ENCODE measurements around the gene IFITM5.
"Not testable (repeated sequence)": the region's sequence is repeated elsewhere in the genome, so short reads cannot be mapped to it uniquely, and the experiment has no call there.

Gene IFITM5

DNA sequence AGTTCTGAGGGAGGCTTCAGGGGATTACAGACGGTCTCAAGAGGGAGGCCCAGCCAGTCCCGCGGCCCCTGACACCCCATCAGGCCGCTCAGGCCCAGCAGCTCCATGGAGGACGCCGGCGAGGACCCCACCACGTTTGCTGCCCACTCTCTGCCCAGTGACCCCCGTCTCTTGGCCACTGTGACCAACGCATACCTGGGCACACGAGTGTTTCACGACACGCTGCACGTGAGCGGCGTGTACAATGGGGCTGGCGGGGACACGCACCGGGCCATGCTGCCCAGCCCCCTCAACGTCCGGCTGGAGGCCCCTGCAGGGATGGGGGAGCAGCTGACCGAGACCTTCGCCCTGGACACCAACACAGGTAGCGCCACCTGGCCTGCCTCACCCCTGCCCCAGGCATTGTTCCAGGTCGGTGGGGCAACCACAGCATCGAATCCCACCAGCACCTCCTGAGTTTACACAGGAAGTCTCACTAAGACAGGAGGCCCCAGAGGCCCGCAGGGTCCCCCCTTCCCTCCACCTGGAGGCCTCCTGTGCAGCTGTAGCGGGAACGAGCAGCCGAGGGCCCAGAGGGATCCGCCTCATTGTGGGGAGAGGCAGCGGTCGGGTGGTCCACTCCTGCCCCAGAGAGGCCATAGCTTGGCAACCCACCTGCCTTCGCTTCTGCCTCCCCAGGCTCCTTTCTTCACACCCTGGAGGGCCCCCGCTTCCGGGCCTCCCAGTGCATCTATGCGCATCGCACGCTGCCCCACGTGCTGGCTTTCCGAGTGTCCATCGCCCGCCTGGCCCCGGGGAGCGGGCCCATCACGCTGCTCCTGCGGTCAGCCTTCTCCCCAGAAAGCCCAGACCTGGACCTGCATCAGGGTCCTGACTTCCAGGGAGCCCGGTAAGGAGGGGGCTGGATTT is 9.4 kb downstream of the IFITM5 start:
- no peak for ATAC-seq
- no peak for TF ChIP-seq PPARA (CRISPR knock-in tag; IDR thresholded peaks at IDR 0.05; ENCODE audit: borderline replicate concordance)

DNA sequence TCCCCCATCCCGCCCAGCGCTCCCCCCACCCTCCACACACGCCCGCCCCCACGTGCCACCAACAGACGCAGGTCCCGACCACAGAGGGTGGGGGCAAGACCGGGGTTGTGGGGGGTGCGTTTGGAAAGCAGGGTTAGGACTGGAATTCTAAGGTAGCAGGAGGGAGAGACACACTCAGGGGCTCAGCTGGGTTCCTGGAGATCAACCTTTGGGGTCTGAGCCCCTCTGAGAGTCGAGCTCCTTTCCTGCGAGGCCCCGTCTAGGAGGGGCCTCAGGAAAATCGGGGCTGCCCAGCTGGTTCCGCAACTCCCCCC is 10.0 kb downstream of the IFITM5 start:
- ATAC-seq, result no peak
- TF ChIP-seq RARB (CRISPR knock-in tag; IDR thresholded peaks at IDR 0.05) (no peak), ZFP30 (CRISPR knock-in tag; IDR thresholded peaks at IDR 0.05) (no peak)

DNA sequence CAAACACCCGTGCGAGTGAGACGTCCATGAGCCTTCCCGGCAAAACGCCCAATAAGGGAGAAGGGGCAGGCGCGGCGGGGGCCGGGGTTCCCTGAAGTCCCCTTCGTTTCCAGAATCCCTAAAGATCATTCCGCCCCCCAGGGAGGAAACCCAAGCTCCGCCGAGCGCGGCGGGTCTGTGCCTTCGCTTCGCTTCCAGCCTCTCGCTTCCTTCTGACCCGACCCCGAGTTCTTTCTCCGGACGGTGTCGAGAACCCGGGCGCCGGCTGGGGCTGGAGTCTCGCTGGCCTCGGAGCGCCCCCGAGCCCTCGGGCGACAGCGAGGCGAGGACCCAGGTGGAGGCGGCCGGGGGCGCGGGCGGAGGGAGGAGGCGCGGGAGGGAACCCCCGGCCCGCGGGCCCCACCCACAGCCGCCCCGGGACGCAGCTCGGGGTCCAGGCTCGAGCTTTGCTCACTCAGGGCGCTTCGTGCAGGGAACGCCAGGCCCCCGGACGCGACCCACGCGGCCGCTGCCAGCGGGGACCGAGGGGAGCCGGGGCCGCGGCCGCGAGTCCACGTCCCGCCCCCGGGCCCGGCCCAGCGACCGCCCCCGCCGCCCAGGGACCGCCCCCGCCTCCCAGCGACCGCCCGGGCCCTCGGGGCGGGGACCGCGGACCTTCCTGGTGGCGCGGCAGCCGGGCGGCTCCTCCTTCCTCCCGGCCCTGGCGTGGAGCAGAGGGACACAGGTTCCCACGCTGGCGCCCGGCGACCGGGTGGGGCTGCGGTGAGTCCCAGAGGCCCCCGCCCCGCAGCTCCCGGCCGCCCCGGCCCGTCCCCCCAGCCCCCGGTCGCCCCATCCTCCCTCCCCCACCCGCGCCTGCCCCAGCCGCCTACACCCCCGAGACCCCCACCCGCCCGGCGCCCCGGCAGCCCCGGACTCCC is 10.6 kb downstream of the IFITM5 start, which contains the start of gene PGGHG:
TSS of gene PGGHG (plus strand) at position 649 of the 920 bp plus-strand sequence. CDS start 691 bp downstream, outside the sequence.
- peak; percentile 61 for ATAC-seq
- no peak for TF ChIP-seq ZNF70 (CRISPR knock-in tag; IDR thresholded peaks at IDR 0.05)
- TF ChIP-seq ZNF565 (CRISPR knock-in tag; conservative IDR thresholded peaks at IDR 0.05; ENCODE audit: low read depth), result no peak
- TF ChIP-seq, protein P1, sequence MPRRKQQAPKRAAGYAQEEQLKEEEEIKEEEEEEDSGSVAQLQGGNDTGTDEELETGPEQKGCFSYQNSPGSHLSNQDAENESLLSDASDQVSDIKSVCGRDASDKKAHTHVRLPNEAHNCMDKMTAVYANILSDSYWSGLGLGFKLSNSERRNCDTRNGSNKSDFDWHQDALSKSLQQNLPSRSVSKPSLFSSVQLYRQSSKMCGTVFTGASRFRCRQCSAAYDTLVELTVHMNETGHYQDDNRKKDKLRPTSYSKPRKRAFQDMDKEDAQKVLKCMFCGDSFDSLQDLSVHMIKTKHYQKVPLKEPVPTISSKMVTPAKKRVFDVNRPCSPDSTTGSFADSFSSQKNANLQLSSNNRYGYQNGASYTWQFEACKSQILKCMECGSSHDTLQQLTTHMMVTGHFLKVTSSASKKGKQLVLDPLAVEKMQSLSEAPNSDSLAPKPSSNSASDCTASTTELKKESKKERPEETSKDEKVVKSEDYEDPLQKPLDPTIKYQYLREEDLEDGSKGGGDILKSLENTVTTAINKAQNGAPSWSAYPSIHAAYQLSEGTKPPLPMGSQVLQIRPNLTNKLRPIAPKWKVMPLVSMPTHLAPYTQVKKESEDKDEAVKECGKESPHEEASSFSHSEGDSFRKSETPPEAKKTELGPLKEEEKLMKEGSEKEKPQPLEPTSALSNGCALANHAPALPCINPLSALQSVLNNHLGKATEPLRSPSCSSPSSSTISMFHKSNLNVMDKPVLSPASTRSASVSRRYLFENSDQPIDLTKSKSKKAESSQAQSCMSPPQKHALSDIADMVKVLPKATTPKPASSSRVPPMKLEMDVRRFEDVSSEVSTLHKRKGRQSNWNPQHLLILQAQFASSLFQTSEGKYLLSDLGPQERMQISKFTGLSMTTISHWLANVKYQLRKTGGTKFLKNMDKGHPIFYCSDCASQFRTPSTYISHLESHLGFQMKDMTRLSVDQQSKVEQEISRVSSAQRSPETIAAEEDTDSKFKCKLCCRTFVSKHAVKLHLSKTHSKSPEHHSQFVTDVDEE (CRISPR knock-in tag; IDR thresholded peaks at IDR 0.05), result no peak
- TF ChIP-seq TOX (CRISPR knock-in tag; IDR thresholded peaks at IDR 0.05; ENCODE audit: borderline replicate concordance), result no peak
- no peak for TF ChIP-seq ZFP30 (CRISPR knock-in tag; IDR thresholded peaks at IDR 0.05)
- no peak for TF ChIP-seq RARB (CRISPR knock-in tag; IDR thresholded peaks at IDR 0.05)
- TF ChIP-seq TCF4 (CRISPR knock-in tag; IDR thresholded peaks at IDR 0.05; ENCODE audit: borderline replicate concordance), result no peak
- no peak for TF ChIP-seq ZFP3 (CRISPR knock-in tag; IDR thresholded peaks at IDR 0.05)
- no peak for TF ChIP-seq ESRRG (CRISPR knock-in tag; IDR thresholded peaks at IDR 0.05)

DNA sequence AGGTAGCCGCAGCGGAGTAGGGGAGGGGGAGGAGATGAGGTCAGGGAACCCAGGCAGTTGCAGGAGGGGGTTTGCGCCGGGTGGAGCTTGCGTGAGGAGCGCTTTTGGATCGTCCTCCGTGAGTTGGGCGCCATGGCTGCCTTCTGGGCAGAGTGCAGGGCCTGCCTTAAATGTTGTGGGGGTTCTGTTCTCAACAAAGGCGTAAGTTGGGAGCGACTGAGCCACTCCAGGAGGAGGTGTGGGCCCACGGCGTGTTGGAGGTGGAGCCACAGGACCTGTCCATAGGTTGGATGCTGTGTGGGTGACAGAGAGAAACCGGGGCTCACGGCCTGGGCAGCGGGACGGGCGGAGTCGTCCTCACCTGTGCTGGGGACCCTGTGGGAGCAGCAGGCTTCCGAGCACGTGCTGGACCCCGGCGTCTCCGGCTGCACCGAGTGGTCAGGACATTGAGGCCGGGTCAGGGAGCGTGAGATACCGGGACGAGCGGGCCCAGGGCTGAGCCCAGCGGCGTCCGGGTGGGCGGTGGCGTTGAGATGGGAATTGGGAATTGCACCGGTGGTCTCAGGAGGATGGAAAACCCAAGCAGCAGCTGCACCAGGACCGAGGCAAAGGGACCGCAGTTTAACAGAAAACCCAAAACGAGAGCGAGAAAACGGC is 11.4 kb downstream of the IFITM5 start:
- TF ChIP-seq GLIS3 (CRISPR knock-in tag; IDR thresholded peaks at IDR 0.05) (no peak), ZFP3 (CRISPR knock-in tag; IDR thresholded peaks at IDR 0.05) (no peak), CSDC2 (CRISPR knock-in tag; IDR thresholded peaks at IDR 0.05) (no peak)
- peak; percentile 29 for ATAC-seq

DNA sequence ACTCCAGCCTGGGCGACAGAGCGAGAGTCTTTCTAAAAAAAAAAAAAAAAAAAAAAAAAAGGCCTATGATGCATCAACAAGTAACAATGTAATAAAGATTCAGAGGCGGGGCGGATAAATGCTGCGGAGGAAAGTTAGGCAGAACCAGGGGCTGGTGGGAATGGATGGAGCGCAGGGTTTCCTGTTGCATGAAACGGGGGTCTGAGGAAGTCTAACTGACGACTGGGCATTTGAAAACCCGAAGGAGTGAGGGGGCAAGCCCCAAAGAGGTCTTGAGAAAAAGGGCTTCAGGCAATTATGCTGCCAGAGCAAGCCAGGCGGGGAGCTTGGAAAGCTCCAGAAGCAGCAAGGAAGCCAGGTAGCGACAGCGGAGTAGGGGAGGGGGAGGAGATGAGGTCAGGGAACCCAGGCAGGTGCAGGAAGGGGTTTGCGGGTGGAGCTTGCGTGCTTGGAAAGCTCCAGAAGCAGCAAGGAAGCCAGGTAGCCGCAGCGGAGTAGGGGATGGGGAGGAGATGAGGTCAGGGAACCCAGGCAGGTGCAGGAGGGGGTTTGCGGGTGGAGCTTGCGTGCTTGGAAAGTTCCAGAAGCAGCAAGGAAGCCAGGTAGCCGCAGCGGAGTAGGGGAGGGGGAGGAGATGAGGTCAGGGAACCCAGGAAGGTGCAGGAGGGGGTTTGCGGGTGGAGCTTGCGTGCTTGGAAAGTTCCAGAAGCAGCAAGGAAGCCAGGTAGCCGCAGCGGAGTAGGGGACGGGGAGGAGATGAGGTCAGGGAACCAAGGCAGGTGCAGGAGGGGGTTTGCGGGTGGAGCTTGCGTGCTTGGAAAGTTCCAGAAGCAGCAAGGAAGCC is 12.1 kb downstream of the IFITM5 start:
- ATAC-seq, result not testable (repeated sequence)

DNA sequence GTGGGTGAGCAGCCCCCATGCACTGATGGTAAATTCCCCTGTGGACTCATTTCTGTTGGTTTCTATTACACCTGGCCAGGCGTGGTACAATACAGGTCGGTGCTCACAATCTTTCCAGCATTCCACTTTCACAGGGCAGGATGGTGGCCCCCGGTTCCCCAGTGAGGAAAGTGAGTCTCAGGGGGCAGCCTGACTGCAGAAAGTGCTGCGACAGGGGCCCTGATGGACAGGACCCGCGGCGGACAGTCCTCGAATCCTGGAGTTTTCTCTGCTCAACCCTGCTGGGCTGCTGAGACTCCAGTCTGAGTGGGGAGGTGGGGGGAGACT is 13.5 kb downstream of the IFITM5 start:
- no peak for ATAC-seq
- TF ChIP-seq SNAI2 (CRISPR knock-in tag; IDR thresholded peaks at IDR 0.05) (no peak), BACH2 (CRISPR knock-in tag; IDR thresholded peaks at IDR 0.05; ENCODE audit: borderline replicate concordance) (no peak), RARB (CRISPR knock-in tag; IDR thresholded peaks at IDR 0.05) (no peak)

DNA sequence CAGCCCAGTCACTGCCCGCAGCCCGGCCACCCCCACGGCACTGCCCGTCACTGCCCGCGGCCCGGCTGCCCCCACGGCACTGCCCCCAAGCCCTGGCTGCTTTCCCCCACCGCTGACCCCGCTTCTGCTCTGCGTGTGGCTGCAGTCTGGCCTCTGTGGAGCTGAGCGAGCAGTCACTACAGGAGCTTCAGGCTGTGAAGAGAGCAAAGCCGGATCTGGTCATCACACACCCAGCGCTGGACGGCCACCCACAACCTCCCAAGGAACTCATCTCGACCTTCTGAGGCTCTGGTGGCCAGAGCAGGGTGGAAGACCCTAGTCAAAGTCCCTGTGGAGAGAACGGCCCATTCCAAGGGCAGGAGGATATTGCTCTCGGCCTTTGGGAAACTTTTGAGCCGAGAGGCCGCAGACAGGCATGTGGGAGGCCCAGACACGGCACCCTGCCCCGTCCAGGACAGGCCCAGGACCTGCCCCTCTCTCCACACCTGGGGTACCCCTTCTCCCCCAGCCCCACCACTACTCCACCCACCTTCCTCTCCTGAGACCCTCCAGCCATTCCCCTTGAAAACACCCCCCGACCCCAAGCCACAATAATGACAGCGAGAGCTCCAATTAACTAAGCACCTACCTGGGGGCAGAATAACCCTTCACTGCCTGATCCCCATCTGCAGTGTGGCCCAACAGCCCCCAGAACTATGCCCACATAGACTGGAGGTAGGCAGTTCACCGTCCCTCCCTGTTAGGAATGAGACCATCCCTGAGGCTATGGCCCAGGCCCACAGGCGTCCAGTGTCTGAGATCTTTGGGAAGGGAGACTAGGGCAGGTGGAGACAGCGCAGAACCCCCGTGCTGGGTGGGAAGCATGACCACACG is 14.1 kb downstream of the IFITM5 start:
- no peak for ATAC-seq
- TF ChIP-seq SNAI2 (CRISPR knock-in tag; IDR thresholded peaks at IDR 0.05), result no peak
- no peak for TF ChIP-seq OSR1 (CRISPR knock-in tag; IDR thresholded peaks at IDR 0.05)
- TF ChIP-seq, protein P1 (CRISPR knock-in tag; IDR thresholded peaks at IDR 0.05), result no peak
- TF ChIP-seq BACH2 (CRISPR knock-in tag; IDR thresholded peaks at IDR 0.05; ENCODE audit: borderline replicate concordance), result no peak
- TF ChIP-seq, protein P2, sequence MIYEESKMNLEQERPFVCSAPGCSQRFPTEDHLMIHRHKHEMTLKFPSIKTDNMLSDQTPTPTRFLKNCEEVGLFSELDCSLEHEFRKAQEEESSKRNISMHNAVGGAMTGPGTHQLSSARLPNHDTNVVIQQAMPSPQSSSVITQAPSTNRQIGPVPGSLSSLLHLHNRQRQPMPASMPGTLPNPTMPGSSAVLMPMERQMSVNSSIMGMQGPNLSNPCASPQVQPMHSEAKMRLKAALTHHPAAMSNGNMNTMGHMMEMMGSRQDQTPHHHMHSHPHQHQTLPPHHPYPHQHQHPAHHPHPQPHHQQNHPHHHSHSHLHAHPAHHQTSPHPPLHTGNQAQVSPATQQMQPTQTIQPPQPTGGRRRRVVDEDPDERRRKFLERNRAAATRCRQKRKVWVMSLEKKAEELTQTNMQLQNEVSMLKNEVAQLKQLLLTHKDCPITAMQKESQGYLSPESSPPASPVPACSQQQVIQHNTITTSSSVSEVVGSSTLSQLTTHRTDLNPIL (CRISPR knock-in tag; IDR thresholded peaks at IDR 0.05; ENCODE audit: low read depth), result no peak
- no peak for TF ChIP-seq RARB (CRISPR knock-in tag; IDR thresholded peaks at IDR 0.05)
- no peak for TF ChIP-seq CSDC2 (CRISPR knock-in tag; IDR thresholded peaks at IDR 0.05)
- TF ChIP-seq ZNF565 (CRISPR knock-in tag; conservative IDR thresholded peaks at IDR 0.05; ENCODE audit: low read depth), result no peak
